Smooth muscle cell of trachea (primary cell): Measurements from ENCODE around the gene CCDC57. TPM values are rescaled to one million over a fixed set of nuclear protein-coding genes. Genes with fewer than 3 reads are reported as not detected.

Experiments used
- total RNA-seq: library from RNA; depleted of rRNA; stranded (reverse); fragments of >200 nt; gene quantifications from 2 replicates; pipeline ENCODE4 v1.2.1, GENCODE V29; 2014

Gene CCDC57
- 12.6 and 16.0 TPM in 2 replicates for total RNA-seq

DNA sequence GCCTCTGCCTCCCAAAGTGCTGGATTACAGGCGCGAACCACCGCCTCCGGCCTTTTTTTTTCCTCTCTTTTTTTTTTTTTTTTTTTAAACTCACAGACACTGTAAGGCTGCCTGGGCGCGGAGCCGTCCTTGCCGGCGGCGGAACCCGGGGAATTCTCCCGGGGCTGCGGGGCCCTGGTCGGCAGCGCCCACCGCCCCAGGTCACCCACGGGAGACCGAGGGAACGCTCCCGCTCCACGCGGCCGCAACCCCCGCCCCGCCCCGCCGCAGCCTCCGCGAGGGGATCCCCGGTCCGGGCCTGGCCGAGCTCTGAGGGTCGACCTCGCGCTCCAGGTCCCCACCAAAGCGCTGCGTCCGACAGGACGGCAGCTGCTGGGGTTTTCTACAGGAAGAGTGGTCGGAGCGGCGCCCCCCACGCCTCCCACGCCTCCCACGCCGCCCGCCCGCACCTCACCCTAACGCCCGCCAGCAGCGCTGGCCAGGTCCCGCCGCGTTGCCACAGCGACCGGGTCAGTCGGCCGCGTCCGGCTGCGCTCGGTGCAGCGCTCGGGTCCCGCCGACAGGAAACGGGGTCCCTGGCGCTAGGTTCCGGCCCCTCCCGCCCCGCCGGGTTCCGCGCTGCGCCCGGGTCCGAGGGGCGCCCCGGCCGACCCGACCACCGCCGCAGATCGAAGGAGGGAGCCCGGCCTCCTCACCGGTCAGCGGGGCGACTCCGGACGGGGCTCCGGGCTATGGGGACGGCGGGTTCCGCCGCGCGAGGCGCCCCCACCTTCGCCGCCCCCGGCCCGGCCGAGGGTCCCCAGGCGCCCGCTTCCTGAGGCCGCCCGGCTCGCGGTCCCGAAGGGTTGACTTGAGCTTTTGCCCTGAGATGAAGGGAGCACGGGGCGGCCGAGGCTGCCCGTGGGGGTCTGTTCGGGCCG, at the start of gene CCDC57:
CCDC57 (minus strand) TSS at position 512 of the 920 bp plus-strand sequence. CDS start 10,898 bp downstream, outside the sequence.

GRCh38 chr17:82228842-82229697, 16.4 kb upstream of the CCDC57 start, which contains the start of gene SLC16A3:
Gene SLC16A3 (plus strand): TSS chr17:82229042. CDS start chr17:82236009, 6,967 bp downstream.

DNA sequence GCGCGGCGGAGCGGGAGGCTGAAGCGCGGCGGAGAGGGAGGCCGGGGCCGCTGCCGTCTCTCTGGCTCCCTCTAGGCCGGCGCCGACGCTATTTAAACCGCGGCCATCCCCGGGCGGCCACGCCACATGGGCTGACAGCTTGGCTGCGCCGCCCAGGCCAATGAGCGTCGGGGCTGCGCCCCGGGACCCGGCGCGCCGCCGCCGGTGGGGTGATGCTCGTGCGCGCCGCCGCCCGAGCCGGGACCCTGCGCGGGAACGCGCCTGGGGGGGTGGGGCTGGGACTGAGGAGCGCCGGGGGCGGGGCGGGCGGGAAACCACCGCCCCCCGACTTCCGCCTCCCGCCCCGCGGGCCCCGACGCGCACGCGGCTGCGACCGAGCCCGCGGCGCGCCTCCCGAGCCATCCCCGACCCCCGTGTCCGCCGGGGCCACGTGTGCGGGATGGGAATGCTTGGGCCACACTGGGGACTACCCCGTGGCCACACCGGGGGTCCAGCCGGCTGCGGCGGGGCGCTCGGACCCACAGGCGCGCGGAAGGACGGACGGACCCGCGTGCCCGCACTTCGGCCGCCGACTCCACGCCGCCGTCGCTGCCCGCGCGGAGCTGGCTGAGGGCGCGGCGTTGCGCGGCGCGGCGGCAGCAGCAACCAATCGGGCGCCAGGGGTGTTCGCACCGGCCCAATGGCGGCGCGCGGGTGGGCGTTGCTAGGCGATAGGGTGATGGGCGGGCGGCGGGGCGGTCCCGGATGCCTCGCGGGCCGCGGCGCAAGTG, 114.3 kb downstream of the CCDC57 start, which contains the start of gene FASN:
FASN (minus strand) TSS at position 68 of the 770 bp plus-strand sequence. CDS start 1,791 bp downstream, outside the sequence.

GRCh38 chr17:82065638-82066303, 146.9 kb downstream of the CCDC57 start, which contains the start of gene DUS1L:
Gene DUS1L (minus strand): TSS chr17:82065804. CDS start chr17:82065059, 745 bp downstream.

DNA sequence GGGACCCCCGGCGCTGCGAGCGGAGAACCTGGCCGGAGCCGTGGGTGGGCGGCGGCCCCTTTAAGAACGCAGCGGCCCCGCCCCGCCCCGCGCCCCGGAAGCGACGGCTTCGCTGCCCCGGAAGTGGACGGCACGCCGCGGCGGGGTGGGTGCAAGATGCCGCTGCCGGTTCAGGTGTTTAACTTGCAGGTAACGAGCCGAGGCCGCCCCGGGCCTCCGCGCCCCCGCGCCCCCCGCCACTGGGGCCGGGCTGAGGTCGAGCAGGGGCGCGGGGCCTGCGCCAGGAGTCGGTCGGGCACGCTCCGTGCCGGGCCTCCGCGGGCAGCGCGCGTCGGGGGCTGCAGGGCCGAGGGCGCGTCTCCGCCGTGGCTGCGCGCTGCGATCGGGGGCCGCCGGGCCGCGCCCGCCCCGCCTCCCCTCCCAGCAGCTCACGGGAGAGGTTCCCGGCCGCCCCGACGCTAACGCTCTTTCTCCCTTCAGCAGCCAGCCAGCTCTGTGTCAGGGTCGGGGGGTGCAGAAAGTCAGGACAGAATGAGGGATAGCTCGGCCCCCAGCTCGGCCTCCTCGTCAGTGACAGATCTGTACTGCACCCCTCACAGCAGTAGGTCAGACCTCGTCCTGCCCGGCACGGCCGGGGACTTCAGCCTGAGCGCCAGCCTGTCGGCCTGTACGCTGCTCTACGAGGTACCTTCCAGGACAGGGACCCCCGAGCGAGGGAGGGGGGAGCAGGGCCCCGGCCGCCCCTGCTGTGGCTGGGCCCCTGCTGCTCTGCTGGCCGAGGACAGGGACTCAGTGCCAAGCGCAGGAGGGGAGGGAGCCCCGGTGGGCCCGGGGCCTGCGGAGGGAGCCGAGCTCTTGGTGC, 160.6 kb downstream of the CCDC57 start, which contains the start of the genes GPS1 and RFNG:
GPS1 (plus strand) TSS at position 123 of the 862 bp plus-strand sequence; CDS start at position 157, 34 bp downstream.
RFNG (minus strand) TSS at position 36 of the 862 bp plus-strand sequence. CDS start 45 bp downstream, outside the sequence.

Other genes with a start within 250 kb of the CCDC57 start
- 29.4 and 30.8 TPM in 2 replicates for gene ASPSCR1, start 235.2 kb downstream of the CCDC57 start, total RNA-seq
- 13.4 and 47.6 TPM in 2 replicates for gene CENPX, start 190.0 kb downstream of the CCDC57 start, total RNA-seq
- gene LRRC45, start 189.5 kb downstream of the CCDC57 start, total RNA-seq: 16.2 and 17.0 TPM in 2 replicates
- gene RAC3, start 181.2 kb downstream of the CCDC57 start, total RNA-seq: 7.6 and 12.6 TPM in 2 replicates
- gene DCXR, start 175.1 kb downstream of the CCDC57 start, total RNA-seq: 52.3 and 70.0 TPM in 2 replicates
- gene RFNG, start 161.0 kb downstream of the CCDC57 start, total RNA-seq: 36.8 and 69.6 TPM in 2 replicates
- gene GPS1, start 160.9 kb downstream of the CCDC57 start, total RNA-seq: 101 and 117 TPM in 2 replicates
- gene DUS1L, start 147.0 kb downstream of the CCDC57 start, total RNA-seq: 46.8 and 52.1 TPM in 2 replicates
- gene FASN, start 114.6 kb downstream of the CCDC57 start, total RNA-seq: 153 and 279 TPM in 2 replicates
- gene SLC16A3, start 16.2 kb upstream of the CCDC57 start, total RNA-seq: 80.3 and 222 TPM in 2 replicates
- 60.9 and 70.6 TPM in 2 replicates for gene CSNK1D, start 60.9 kb upstream of the CCDC57 start, total RNA-seq
- 0.66 and 1.3 TPM in 2 replicates for gene CD7, start 104.8 kb upstream of the CCDC57 start, total RNA-seq
- gene SECTM1, start 120.9 kb upstream of the CCDC57 start, total RNA-seq: 39.7 and 198 TPM in 2 replicates
- not detected in 2 replicates for gene TEX19, start 146.4 kb upstream of the CCDC57 start, total RNA-seq
- gene UTS2R, start 158.9 kb upstream of the CCDC57 start, total RNA-seq: 0.15 TPM in 1 of 2 replicates, not detected in the other
- 13.2 and 16.9 TPM in 2 replicates for gene HEXD, start 205.5 kb upstream of the CCDC57 start, total RNA-seq
- 36.2 and 64.2 TPM in 2 replicates for gene OGFOD3, start 205.7 kb upstream of the CCDC57 start, total RNA-seq
- gene CYBC1, start 237.9 kb upstream of the CCDC57 start, total RNA-seq: 87.3 and 108 TPM in 2 replicates
- gene NARF, start 245.9 kb upstream of the CCDC57 start, total RNA-seq: 33.1 and 39.1 TPM in 2 replicates